Measurements from ENCODE around the gene ADAM19.

Gene ADAM19

DNA sequence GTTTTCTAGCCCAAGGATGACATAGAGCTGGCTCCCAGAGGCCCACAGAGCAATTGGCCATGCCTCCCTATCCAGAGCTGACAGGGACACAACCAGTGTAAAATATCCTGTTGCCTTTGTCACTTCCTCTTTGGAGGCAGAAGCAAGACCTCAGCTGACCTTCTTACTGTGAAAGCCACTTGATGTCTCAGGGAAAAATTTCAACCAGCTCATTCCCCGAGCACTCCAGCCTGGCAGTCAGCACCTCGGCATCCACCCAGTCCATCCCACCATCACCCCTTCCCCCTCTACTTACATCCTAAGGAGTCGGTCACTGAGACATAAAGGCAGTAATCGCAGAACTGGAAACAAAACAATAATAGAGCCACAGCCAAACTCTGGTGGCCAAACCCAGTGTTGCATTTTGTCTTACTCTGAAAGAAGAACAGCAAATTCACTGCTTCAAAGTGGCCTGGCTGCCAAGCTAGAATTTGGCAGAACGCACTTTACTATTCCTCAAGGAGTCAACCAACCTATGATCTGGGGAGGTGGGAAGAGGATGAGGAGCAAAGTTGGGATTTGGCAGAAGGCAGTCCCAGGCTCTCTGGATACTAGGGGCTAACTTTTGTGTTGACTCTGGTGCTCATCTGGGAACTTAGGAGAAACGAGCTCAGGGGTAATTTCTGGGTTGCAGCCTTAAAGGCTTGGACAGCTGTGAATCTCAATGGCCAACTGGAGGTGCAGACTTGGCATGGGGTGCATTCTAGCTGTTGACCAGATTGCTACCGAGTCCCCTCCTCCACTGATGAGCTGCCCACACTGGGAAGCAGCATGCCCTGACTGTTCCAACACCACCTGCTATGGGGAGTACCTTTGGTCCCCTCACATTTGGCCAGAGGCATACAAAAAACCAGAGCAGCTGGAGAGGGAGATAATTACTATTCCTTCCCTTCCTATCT lies 101.9 kb downstream of the ADAM19 start:
- TF ChIP-seq, protein P1, sequence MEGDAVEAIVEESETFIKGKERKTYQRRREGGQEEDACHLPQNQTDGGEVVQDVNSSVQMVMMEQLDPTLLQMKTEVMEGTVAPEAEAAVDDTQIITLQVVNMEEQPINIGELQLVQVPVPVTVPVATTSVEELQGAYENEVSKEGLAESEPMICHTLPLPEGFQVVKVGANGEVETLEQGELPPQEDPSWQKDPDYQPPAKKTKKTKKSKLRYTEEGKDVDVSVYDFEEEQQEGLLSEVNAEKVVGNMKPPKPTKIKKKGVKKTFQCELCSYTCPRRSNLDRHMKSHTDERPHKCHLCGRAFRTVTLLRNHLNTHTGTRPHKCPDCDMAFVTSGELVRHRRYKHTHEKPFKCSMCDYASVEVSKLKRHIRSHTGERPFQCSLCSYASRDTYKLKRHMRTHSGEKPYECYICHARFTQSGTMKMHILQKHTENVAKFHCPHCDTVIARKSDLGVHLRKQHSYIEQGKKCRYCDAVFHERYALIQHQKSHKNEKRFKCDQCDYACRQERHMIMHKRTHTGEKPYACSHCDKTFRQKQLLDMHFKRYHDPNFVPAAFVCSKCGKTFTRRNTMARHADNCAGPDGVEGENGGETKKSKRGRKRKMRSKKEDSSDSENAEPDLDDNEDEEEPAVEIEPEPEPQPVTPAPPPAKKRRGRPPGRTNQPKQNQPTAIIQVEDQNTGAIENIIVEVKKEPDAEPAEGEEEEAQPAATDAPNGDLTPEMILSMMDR (conservative IDR thresholded peaks at IDR 0.05; ENCODE audit: low read length): peak; percentile 34
- peak; percentile 60 for DNase-seq (ENCODE audit: low read depth)

DNA sequence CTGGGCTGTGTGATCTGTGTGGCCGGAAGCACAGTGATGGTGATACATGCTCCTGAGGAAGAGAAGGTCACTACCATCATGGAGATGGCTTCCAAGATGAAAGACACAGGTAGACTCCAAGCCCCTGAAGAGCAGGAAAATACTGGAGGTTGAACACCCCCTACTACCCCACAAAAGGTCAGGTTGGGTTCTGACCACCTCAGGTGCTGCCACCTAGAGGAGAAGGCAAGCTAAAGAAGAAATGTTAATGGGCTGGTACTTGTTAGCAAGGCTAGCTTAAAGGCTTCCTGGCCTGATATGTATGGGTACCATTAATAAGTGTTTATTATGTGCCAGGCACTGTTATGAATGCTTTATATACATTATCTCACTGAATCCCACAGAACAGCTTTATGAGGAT lies 103.9 kb downstream of the ADAM19 start:
- TF ChIP-seq, protein P1 (conservative IDR thresholded peaks at IDR 0.05; ENCODE audit: low read length): peak; percentile 61
- H3K4me3 ChIP-seq (ENCODE audit: low read length): no peak overlapping the region
- peak; percentile 26 for DNase-seq (ENCODE audit: low read depth)

More for the DNA sequence above, 101.9 kb downstream of the ADAM19 start:
- H3K4me3 ChIP-seq (ENCODE audit: low read length): no peak overlapping the region

DNA sequence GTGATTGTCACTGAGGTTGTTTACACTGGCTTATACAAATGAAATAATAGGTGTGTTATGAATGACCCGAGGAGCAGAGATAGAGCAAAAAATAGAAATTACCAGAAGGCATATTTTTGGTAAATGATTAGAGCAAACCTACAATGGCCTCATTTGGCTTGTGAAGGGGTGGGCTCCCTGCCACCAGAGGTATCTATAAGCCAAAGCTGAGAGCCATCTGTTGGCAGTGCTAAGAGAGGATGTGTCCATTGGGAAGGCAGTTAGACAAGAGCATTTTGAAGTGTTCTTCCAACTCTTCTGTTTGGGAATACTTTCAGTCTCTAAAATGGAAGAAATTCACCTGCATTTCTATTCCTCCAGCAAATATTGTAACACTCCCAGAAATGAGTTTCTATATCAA lies 104.9 kb downstream of the ADAM19 start:
- no peak for DNase-seq (ENCODE audit: low read depth)
- H3K4me3 ChIP-seq (ENCODE audit: low read length): no peak overlapping the region
- TF ChIP-seq, protein P1 (conservative IDR thresholded peaks at IDR 0.05; ENCODE audit: low read length): no peak

DNA sequence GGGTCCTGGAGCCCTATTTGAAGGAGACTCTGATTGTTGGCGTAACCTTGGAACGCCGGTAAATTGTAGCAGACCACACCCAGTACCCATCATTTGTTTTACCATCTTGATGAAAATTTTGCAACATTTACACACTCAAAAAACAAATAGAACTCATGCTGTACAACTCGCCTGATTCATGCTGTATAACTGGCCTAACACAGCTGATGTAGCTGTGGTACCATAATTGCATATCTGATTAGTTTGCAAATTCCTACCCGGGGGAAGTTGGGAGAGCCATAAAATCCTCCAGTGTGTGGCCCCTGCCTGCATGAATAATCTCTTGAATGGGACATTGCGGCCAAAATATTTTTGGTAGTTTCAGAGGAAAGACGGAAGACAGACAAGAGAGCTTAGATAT lies 105.9 kb downstream of the ADAM19 start:
- no peak for DNase-seq (ENCODE audit: low read depth)
- TF ChIP-seq, protein P1 (conservative IDR thresholded peaks at IDR 0.05; ENCODE audit: low read length): no peak
- no peak overlapping the region for H3K4me3 ChIP-seq (ENCODE audit: low read length)

GRCh38 chr5:157469073-157469472 lies 106.5 kb downstream of the ADAM19 start:
- TF ChIP-seq, protein P1 (conservative IDR thresholded peaks at IDR 0.05; ENCODE audit: low read length): no peak
- no peak overlapping the region for H3K4me3 ChIP-seq (ENCODE audit: low read length)
- DNase-seq (ENCODE audit: low read depth): no peak

GRCh38 chr5:157468293-157468965 lies 107.1 kb downstream of the ADAM19 start:
- no peak overlapping the region for H3K4me3 ChIP-seq (ENCODE audit: low read length)
- no peak for DNase-seq (ENCODE audit: low read depth)
- TF ChIP-seq, protein P1 (conservative IDR thresholded peaks at IDR 0.05; ENCODE audit: low read length): no peak
